ENCODE data around the gene KLHDC7B. TPM values are rescaled to one million over a fixed set of nuclear protein-coding genes. Genes with fewer than 3 reads are reported as not detected.

KLHDC7B gene
- total RNA-seq, 1 experiment from 2014 or later = 4.5 TPM

DNA sequence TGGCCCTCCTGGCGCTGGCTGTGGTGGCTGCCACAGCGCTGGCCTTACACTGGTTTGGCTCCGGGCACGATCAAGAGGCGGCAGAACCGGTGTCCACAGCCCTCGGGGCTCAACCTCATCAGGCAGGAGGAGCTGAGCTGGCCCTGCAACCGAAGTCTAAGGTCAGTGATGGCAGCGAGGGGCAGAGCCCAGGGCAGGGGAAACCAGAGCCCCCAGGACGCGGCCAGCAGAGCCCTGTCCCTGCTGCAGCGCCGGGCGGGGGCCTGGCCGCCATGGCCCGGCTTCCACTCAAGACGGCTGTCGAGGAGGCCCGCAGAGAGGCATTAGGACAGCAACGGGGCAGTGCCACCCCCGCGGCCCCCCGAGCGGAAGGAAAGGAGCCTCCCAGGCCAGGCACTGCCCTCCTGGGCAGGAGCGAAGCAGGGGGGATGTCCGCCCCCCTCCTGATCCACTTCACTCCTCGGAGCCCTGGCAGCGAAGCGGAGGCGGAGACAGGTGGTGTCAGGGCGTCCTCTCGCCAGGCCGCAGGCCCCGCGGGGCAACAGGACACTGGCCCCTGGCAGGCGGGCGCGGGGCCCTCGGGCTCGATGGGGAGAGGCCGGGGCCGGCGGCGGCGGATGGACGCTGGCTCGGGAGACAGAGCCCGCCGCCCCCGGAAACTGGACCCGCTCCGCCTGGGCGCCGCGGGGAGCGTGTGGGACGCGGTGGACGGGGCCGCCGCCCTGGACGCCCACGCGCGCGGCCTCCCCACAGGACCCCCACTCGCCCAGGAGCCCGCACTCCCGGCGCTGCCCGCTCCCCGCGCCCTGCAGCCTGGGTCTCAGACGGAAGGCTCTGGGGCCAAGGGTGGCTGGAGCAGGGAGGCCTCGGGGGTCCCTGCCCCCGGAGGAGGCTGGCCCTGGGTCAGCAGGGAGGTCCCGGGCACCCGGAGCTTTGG, 895 bp downstream of the KLHDC7B start:
- no peaks in the 10 kb centered on the region for H4K20me1 ChIP-seq (ENCODE audit: insufficient read depth, low read depth, low read length)
- no peaks in the 10 kb centered on the region for H3K9me3 ChIP-seq (ENCODE audit: low read length)
- H2AFZ ChIP-seq (ENCODE audit: low read length) = no peak overlapping the region
- H3K9ac ChIP-seq (ENCODE audit: low read length) = no peak overlapping the region
- H3K4me2 ChIP-seq (ENCODE audit: low read depth, low read length, poor library complexity, severe bottlenecking) = no peak overlapping the region
- no peaks in the 10 kb centered on the region for H3K36me3 ChIP-seq (ENCODE audit: insufficient read depth, low read length)
- H3K9me2 ChIP-seq (replicated peaks; ENCODE audit: insufficient read depth, low read length) = no peaks in the 10 kb centered on the region
- no peak for DNase-seq
- no peak overlapping the region for H3K27ac ChIP-seq (ENCODE audit: low read length)
- no peak overlapping the region for H3K4me3 ChIP-seq (ENCODE audit: low read length)
- H3K4me1 ChIP-seq (ENCODE audit: low read length) = peaks cover 48% of the 10 kb centered on the region
- no peaks in the 10 kb centered on the region for H3K79me2 ChIP-seq (ENCODE audit: low read length)
- H3K27me3 ChIP-seq (ENCODE audit: low read length) = no peaks in the 10 kb centered on the region

GRCh38 chr22:50547263-50547985, 1.7 kb downstream of the KLHDC7B start:
- peak; percentile 56 for DNase-seq
- H3K4me2 ChIP-seq (ENCODE audit: low read depth, low read length, poor library complexity, severe bottlenecking) = no peak overlapping the region
- no peak overlapping the region for H3K9ac ChIP-seq (ENCODE audit: low read length)
- H3K27me3 ChIP-seq (ENCODE audit: low read length) = no peaks in the 10 kb centered on the region
- H3K27ac ChIP-seq (ENCODE audit: low read length) = no peak overlapping the region
- H3K4me3 ChIP-seq (ENCODE audit: low read length) = no peak overlapping the region
- H3K79me2 ChIP-seq (ENCODE audit: low read length) = no peaks in the 10 kb centered on the region
- H3K9me2 ChIP-seq (replicated peaks; ENCODE audit: insufficient read depth, low read length) = no peaks in the 10 kb centered on the region
- peaks cover 40% of the 10 kb centered on the region for H3K4me1 ChIP-seq (ENCODE audit: low read length)
- no peaks in the 10 kb centered on the region for H4K20me1 ChIP-seq (ENCODE audit: insufficient read depth, low read depth, low read length)
- no peaks in the 10 kb centered on the region for H3K36me3 ChIP-seq (ENCODE audit: insufficient read depth, low read length)
- H3K9me3 ChIP-seq (ENCODE audit: low read length) = no peaks in the 10 kb centered on the region
- H2AFZ ChIP-seq (ENCODE audit: low read length) = no peak overlapping the region

GRCh38 chr22:50548040-50548920, 2.6 kb downstream of the KLHDC7B start:
- Histone ChIP-seq H3K4me1 (ENCODE audit: low read length) (peaks cover 36% of the 10 kb centered on the region), H3K9me2 (replicated peaks; ENCODE audit: insufficient read depth, low read length) (no peaks in the 10 kb centered on the region), H4K20me1 (ENCODE audit: insufficient read depth, low read depth, low read length) (no peaks in the 10 kb centered on the region), H3K79me2 (ENCODE audit: low read length) (no peaks in the 10 kb centered on the region), H3K4me3 (ENCODE audit: low read length) (peak overlapping the region; percentile 70), H3K27ac (ENCODE audit: low read length) (no peak overlapping the region), H3K27me3 (ENCODE audit: low read length) (no peaks in the 10 kb centered on the region), H3K36me3 (ENCODE audit: insufficient read depth, low read length) (no peaks in the 10 kb centered on the region), H2AFZ (ENCODE audit: low read length) (peak overlapping the region; percentile 93), H3K9me3 (ENCODE audit: low read length) (no peaks in the 10 kb centered on the region), H3K4me2 (ENCODE audit: low read depth, low read length, poor library complexity, severe bottlenecking) (peak overlapping the region; percentile 97), H3K9ac (ENCODE audit: low read length) (peak overlapping the region; percentile 88)
- DNase-seq = peak; percentile 84

- H3K4me2 ChIP-seq (ENCODE audit: low read depth, low read length, poor library complexity, severe bottlenecking) = peak overlapping the region; percentile 97
Measured at GRCh38 chr22:50548921-50549790, 3.5 kb downstream of the KLHDC7B start.

DNA sequence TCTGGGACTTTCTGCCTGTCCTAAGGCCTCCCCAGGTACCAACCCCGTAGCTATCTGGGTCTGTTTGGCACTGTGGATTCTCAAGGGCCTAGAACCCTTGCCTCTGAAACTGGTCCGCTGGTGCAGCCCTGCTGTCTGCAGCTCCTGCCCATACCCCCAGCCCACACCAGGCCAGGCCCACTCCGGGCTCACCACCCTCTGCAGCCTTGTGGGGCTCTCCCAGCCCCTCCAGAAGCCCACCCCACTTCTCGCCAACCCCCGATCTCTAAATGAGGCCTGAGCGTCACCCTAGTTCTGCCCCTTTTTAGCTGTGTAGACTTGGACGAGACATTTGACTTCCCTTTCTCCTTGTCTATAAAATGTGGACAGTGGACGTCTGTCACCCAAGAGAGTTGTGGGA, 4.7 kb downstream of the KLHDC7B start:
- Histone ChIP-seq H3K4me2 (ENCODE audit: low read depth, low read length, poor library complexity, severe bottlenecking) (no peak overlapping the region), H3K9ac (ENCODE audit: low read length) (no peak overlapping the region), H3K4me3 (ENCODE audit: low read length) (no peak overlapping the region)

More at GRCh38 chr22:50548921-50549790, 3.5 kb downstream of the KLHDC7B start:
- peak overlapping the region; percentile 70 for H3K4me3 ChIP-seq (ENCODE audit: low read length)
- H3K36me3 ChIP-seq (ENCODE audit: insufficient read depth, low read length) = no peaks in the 10 kb centered on the region
- no peaks in the 10 kb centered on the region for H3K27me3 ChIP-seq (ENCODE audit: low read length)
- H3K4me1 ChIP-seq (ENCODE audit: low read length) = peaks cover 31% of the 10 kb centered on the region
- H3K79me2 ChIP-seq (ENCODE audit: low read length) = no peaks in the 10 kb centered on the region
- DNase-seq = no peak
- H3K9me3 ChIP-seq (ENCODE audit: low read length) = no peaks in the 10 kb centered on the region
- peak overlapping the region; percentile 88 for H3K9ac ChIP-seq (ENCODE audit: low read length)
- peak overlapping the region; percentile 93 for H2AFZ ChIP-seq (ENCODE audit: low read length)
- no peaks in the 10 kb centered on the region for H4K20me1 ChIP-seq (ENCODE audit: insufficient read depth, low read depth, low read length)
- no peak overlapping the region for H3K27ac ChIP-seq (ENCODE audit: low read length)
- no peaks in the 10 kb centered on the region for H3K9me2 ChIP-seq (replicated peaks; ENCODE audit: insufficient read depth, low read length)

GRCh38 chr22:50551160-50551752, 5.6 kb downstream of the KLHDC7B start:
- Histone ChIP-seq H3K27ac (ENCODE audit: low read length) (no peak overlapping the region), H3K9ac (ENCODE audit: low read length) (no peak overlapping the region), H3K4me2 (ENCODE audit: low read depth, low read length, poor library complexity, severe bottlenecking) (no peak overlapping the region), H3K9me3 (ENCODE audit: low read length) (no peaks in the 10 kb centered on the region), H4K20me1 (ENCODE audit: insufficient read depth, low read depth, low read length) (no peaks in the 10 kb centered on the region), H3K27me3 (ENCODE audit: low read length) (no peaks in the 10 kb centered on the region), H3K79me2 (ENCODE audit: low read length) (no peaks in the 10 kb centered on the region), H3K36me3 (ENCODE audit: insufficient read depth, low read length) (no peaks in the 10 kb centered on the region), H3K4me3 (ENCODE audit: low read length) (no peak overlapping the region), H3K4me1 (ENCODE audit: low read length) (peaks cover 22% of the 10 kb centered on the region), H3K9me2 (replicated peaks; ENCODE audit: insufficient read depth, low read length) (no peaks in the 10 kb centered on the region), H2AFZ (ENCODE audit: low read length) (no peak overlapping the region)
- no peak for DNase-seq

More for the DNA sequence above, 4.7 kb downstream of the KLHDC7B start:
- Histone ChIP-seq H2AFZ (ENCODE audit: low read length) (no peak overlapping the region), H3K9me3 (ENCODE audit: low read length) (no peaks in the 10 kb centered on the region), H3K4me1 (ENCODE audit: low read length) (peaks cover 22% of the 10 kb centered on the region), H3K27ac (ENCODE audit: low read length) (no peak overlapping the region), H3K36me3 (ENCODE audit: insufficient read depth, low read length) (no peaks in the 10 kb centered on the region), H4K20me1 (ENCODE audit: insufficient read depth, low read depth, low read length) (no peaks in the 10 kb centered on the region), H3K27me3 (ENCODE audit: low read length) (no peaks in the 10 kb centered on the region), H3K9me2 (replicated peaks; ENCODE audit: insufficient read depth, low read length) (no peaks in the 10 kb centered on the region), H3K79me2 (ENCODE audit: low read length) (no peaks in the 10 kb centered on the region)
- DNase-seq = no peak

GRCh38 chr22:50553310-50553709, 7.6 kb downstream of the KLHDC7B start:
- no peak overlapping the region for H2AFZ ChIP-seq (ENCODE audit: low read length)
- peaks cover 13% of the 10 kb centered on the region for H3K4me1 ChIP-seq (ENCODE audit: low read length)
- H3K27ac ChIP-seq (ENCODE audit: low read length) = no peak overlapping the region
- no peak for DNase-seq
- no peaks in the 10 kb centered on the region for H3K79me2 ChIP-seq (ENCODE audit: low read length)
- no peak overlapping the region for H3K4me3 ChIP-seq (ENCODE audit: low read length)
- no peak overlapping the region for H3K9ac ChIP-seq (ENCODE audit: low read length)
- no peaks in the 10 kb centered on the region for H4K20me1 ChIP-seq (ENCODE audit: insufficient read depth, low read depth, low read length)
- no peak overlapping the region for H3K4me2 ChIP-seq (ENCODE audit: low read depth, low read length, poor library complexity, severe bottlenecking)
- H3K9me2 ChIP-seq (replicated peaks; ENCODE audit: insufficient read depth, low read length) = no peaks in the 10 kb centered on the region
- H3K9me3 ChIP-seq (ENCODE audit: low read length) = no peaks in the 10 kb centered on the region
- H3K36me3 ChIP-seq (ENCODE audit: insufficient read depth, low read length) = no peaks in the 10 kb centered on the region
- H3K27me3 ChIP-seq (ENCODE audit: low read length) = no peaks in the 10 kb centered on the region

All from Karpas-422 (cell line).